ENCODE results near the gene ADAM15.

DNA sequence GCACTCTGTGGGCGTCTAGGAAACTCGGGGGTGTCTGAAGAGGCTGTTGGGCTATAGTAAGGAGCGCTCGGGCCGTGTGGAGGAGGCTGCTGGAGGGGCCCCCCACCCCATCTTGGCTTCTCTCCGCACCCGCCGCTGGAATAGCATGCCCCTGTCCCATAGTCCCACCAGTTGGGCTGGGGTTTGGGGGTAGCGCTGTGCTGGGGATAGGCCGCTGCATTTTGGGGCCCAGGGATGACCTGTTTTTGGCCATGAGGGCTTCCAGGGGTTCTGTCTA lies 28.0 kb downstream of the ADAM15 start:
- TF ChIP-seq, protein P1, sequence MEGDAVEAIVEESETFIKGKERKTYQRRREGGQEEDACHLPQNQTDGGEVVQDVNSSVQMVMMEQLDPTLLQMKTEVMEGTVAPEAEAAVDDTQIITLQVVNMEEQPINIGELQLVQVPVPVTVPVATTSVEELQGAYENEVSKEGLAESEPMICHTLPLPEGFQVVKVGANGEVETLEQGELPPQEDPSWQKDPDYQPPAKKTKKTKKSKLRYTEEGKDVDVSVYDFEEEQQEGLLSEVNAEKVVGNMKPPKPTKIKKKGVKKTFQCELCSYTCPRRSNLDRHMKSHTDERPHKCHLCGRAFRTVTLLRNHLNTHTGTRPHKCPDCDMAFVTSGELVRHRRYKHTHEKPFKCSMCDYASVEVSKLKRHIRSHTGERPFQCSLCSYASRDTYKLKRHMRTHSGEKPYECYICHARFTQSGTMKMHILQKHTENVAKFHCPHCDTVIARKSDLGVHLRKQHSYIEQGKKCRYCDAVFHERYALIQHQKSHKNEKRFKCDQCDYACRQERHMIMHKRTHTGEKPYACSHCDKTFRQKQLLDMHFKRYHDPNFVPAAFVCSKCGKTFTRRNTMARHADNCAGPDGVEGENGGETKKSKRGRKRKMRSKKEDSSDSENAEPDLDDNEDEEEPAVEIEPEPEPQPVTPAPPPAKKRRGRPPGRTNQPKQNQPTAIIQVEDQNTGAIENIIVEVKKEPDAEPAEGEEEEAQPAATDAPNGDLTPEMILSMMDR (IDR thresholded peaks at IDR 0.05) = no peak
- TF ChIP-seq POLR2AphosphoS5 (IDR thresholded peaks at IDR 0.05) = no peak
